Endothelial cell of umbilical vein (primary cell): ENCODE measurements around the gene FAM151B.
A peak's percentile ranks its signal among the peaks of the same experiment; 100 is the strongest.

Experiments used
- EZH2 ChIP-seq: IDR thresholded peaks from 2 replicates; pipeline ENCODE4 v1.6.1; 2012; ENCODE audit warnings: borderline replicate concordance, low read depth, mild to moderate bottlenecking, moderate library complexity, low read length, inconsistent platforms; ENCODE audit not compliant: severe bottlenecking
- POLR2A ChIP-seq: IDR thresholded peaks from 2 replicates; pipeline ENCODE4 v1.6.1; 2012; ENCODE audit warnings: low read depth, mild to moderate bottlenecking, control low read depth, low read length

DNA sequence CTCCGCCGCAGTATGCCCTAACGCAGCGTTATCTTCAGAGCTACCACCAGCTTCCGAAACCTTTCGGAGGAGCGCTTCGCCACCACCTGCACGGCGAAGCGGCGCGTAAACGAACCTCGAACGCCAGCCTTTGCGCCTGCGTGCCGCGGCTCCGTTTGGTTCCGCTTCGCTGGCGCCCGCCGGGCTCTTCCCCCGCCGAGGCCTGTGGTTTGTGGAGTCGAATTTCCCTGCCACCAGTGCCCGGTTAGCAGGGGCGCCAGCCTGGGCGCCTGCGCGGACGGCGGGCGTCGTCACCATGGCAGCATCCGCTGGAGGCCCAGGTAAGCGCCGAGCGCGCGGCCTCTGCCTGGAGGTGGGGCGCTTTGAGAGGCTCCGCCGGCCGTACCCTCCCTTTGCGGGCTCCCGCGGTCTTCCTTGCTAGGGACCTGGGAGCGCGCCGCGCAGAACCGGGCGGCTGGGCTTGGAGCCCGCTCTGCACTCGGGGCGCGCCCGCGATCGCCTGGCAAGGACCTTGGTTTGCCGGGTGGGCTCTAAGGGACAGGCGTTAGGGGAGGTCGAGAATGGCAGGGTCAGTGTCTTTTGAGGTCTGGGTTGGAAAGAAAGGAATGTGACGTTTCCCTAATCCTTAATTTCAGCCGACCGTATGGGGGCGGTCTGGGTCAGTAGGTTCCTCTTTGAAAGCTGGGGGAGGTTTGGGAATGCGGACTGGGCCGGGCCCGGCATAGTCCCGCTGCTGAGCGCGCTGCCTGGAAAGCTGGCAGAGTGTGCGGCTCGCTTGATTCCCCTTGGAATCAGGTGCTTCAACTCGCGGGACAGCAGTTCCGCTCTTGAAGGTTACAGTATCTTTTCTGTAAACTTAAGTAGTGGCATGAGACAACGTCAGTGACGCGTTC, at the start of gene FAM151B:
- TF ChIP-seq EZH2 (no peak), POLR2A (peak; percentile 7)
